GM12878 (cell line): ENCODE data around the gene TRAF5. TPM values are rescaled to one million over a fixed set of nuclear protein-coding genes. Genes with fewer than 3 reads are reported as not detected.

Experiments used
- ATF2 ChIP-seq: IDR thresholded peaks from 2 replicates; pipeline ENCODE4 v1.6.1; 2012; ENCODE audit warnings: low read length, inconsistent platforms
- CHD4 ChIP-seq: fragments of 200-600 bp; sonication (generic); IDR thresholded peaks from 2 replicates; pipeline ENCODE4 v1.6.1; 2016; ENCODE audit warnings: mild to moderate bottlenecking
- CTCF ChIP-seq, 3 experiments: IDR thresholded peaks in 2 of 3; conservative IDR thresholded peaks in 1 of 3; 2 replicates each; pipeline ENCODE4 v1.5.1; 2011; ENCODE audit warnings: low read depth in 3 of 3, low read length in 3 of 3, mild to moderate bottlenecking in 3 of 3, control low read depth in 2 of 3, moderate library complexity in 2 of 3, inconsistent platforms in 1 of 3, mixed read lengths in 1 of 3; ENCODE audit not compliant: control insufficient read depth in 2 of 3, insufficient read depth in 1 of 3; ENCODE audit errors: extremely low read depth in 1 of 3
- CUX1 ChIP-seq: IDR thresholded peaks from 2 replicates; pipeline ENCODE4 v1.6.1; 2012; ENCODE audit warnings: improper control_type of control experiment, low read depth, low read length; ENCODE audit not compliant: insufficient replicate concordance
- EGR1 ChIP-seq, 2 experiments: IDR thresholded peaks; 1 replicate in 1 of 2; 2 replicates in 1 of 2; pipeline ENCODE4 v1.6.1; 2011 to 2012; ENCODE audit warnings: low read depth in 2 of 2, low read length in 2 of 2, borderline replicate concordance in 1 of 2, mild to moderate bottlenecking in 1 of 2, moderate library complexity in 1 of 2
- ESRRA ChIP-seq: IDR thresholded peaks from 2 replicates; pipeline ENCODE4 v1.6.1; 2012; ENCODE audit warnings: mild to moderate bottlenecking, low read length, improper control_type of control experiment
- HCFC1 ChIP-seq: fragments of 150-350 bp; IDR thresholded peaks from 2 replicates; pipeline ENCODE4 v1.6.1; 2014; ENCODE audit warnings: low read length
- HDAC6 ChIP-seq: fragments of 200-600 bp; sonication (generic); IDR thresholded peaks from one replicate; pipeline ENCODE4 v1.8.0; 2017; ENCODE audit warnings: antibody characterized with exemption; ENCODE audit not compliant: unreplicated experiment
- HDGF ChIP-seq: fragments of 450-650 bp; IDR thresholded peaks from 2 replicates; pipeline ENCODE4 v1.6.1; 2016; ENCODE audit warnings: antibody characterized with exemption
- JUNB ChIP-seq: IDR thresholded peaks from 2 replicates; pipeline ENCODE4 v1.6.1; 2016; ENCODE audit warnings: antibody characterized with exemption, mild to moderate bottlenecking
- JUND ChIP-seq: IDR thresholded peaks from 2 replicates; pipeline ENCODE4 v1.6.1; 2012; ENCODE audit warnings: low read depth, mild to moderate bottlenecking, low read length, improper control_type of control experiment, moderate library complexity
- NFIC ChIP-seq: IDR thresholded peaks from 2 replicates; pipeline ENCODE4 v1.6.1; 2012; ENCODE audit warnings: low read depth, mild to moderate bottlenecking, inconsistent platforms, low read length, moderate library complexity
- NR2F1 ChIP-seq: fragments of 450-650 bp; conservative IDR thresholded peaks from 2 replicates; pipeline ENCODE4 v1.6.1; 2017; ENCODE audit warnings: mild to moderate bottlenecking
- PBX3 ChIP-seq: IDR thresholded peaks from 2 replicates; pipeline ENCODE4 v1.6.1; 2011; ENCODE audit warnings: mild to moderate bottlenecking, low read depth, low read length, moderate library complexity; ENCODE audit not compliant: insufficient replicate concordance
- POLR2A ChIP-seq: IDR thresholded peaks from 2 replicates; pipeline ENCODE4 v1.6.1; 2011; ENCODE audit warnings: low read depth, mild to moderate bottlenecking, low read length
- POLR2AphosphoS2 ChIP-seq: IDR thresholded peaks from 2 replicates; pipeline ENCODE4 v1.6.1; 2011; ENCODE audit warnings: low read depth, mild to moderate bottlenecking, low read length, improper control_type of control experiment, moderate library complexity
- RELA ChIP-seq: fragments of 450-650 bp; IDR thresholded peaks from 2 replicates; pipeline ENCODE4 v1.8.0; 2014; ENCODE audit warnings: borderline replicate concordance; ENCODE audit not compliant: partially characterized antibody
- TCF3 ChIP-seq: IDR thresholded peaks from 2 replicates; pipeline ENCODE4 v1.6.1; 2012; ENCODE audit warnings: low read depth, mild to moderate bottlenecking, low read length, borderline replicate concordance; ENCODE audit not compliant: insufficient read depth
- ZBTB33 ChIP-seq: fragments of 450-650 bp; IDR thresholded peaks from 2 replicates; pipeline ENCODE4 v1.6.1; 2017; ENCODE audit warnings: mild to moderate bottlenecking
- polyA plus RNA-seq, 11 experiments: library from polyadenylated mRNA; depleted of rRNA in 4 of 11; unstranded in 6 of 11; stranded (reverse) in 5 of 11; fragments of >200 nt; fragmentation: Nextera tagmentation in 4 of 11; fragmentation: Illumina TruSeq in 1 of 11; extraction: Ambion mirVana in 4 of 11; extraction: Trizol in 1 of 11; gene quantifications; 1 replicate in 1 of 11; 2 replicates in 10 of 11; pipeline versions ENCODE4 v1.2.1 to v1.2.3, GENCODE V29; 2011 to 2016; ENCODE audit warnings: inconsistent platforms in 2 of 11, missing spikeins in 2 of 11, low read depth in 1 of 11
- total RNA-seq, 4 experiments: library from RNA; depleted of rRNA in 3 of 4; stranded (reverse); fragments of >200 nt in 3 of 4; fragmentation: Illumina TruSeq in 1 of 4; extraction: Trizol in 1 of 4; gene quantifications; 2 replicates each; pipeline versions ENCODE4 v1.2.1 to v1.2.3, GENCODE V29; 2013 to 2021

TRAF5 gene
- total and polyA plus RNA-seq, 10 of the 15 experiments (the other 5 are each of a cell fraction or from before 2014, with no cell fraction given) = 10.6 to 36.5 (median 26.3) TPM

- no peak for TF ChIP-seq NR2F1
- 0 out of 2 replicates have a peak, but pooled peaks have one; percentile 27 for TF ChIP-seq ZBTB33
- TF ChIP-seq JUNB = no peak
- TF ChIP-seq RELA = no peak
- no peak for TF ChIP-seq NFIC
- no peak for TF ChIP-seq CUX1
- TF ChIP-seq JUND = no peak
- no peak for TF ChIP-seq POLR2AphosphoS2
- TF ChIP-seq HCFC1 = 0 out of 2 replicates have a peak, but pooled peaks have one; percentile 8
- TF ChIP-seq EGR1 (IDR thresholded peaks at IDR 0.05; ENCODE audit: borderline replicate concordance in 1 of 2, low read depth in 2 of 2, low read length in 2 of 2) = no peak
- TF ChIP-seq ESRRA = no peak
- no peak for TF ChIP-seq HDAC6
- TF ChIP-seq PBX3 = no peak
- TF ChIP-seq POLR2A = peak; percentile 57; the same call in 1 of the 2 replicates
- no peak for TF ChIP-seq CHD4
- no peak for TF ChIP-seq TCF3
- no peak for TF ChIP-seq CTCF (IDR thresholded peaks at IDR 0.05 in 2 of 3, conservative IDR thresholded peaks at IDR 0.05 in 1 of 3; ENCODE audit: control insufficient read depth in 2 of 3, extremely low read depth in 1 of 3, insufficient read depth in 1 of 3, low read depth in 3 of 3, low read length in 3 of 3)
- TF ChIP-seq HDGF = peak; percentile 15; the same call in 1 of the 2 replicates
- TF ChIP-seq ATF2 = no peak
Measured at GRCh38 chr1:211327346-211327921, 801 bp downstream of the TRAF5 start (continued).
